Measurements from ENCODE around the gene NEIL3. TPM values are rescaled to one million over a fixed set of nuclear protein-coding genes. Genes with fewer than 3 reads are reported as not detected.

Gene NEIL3
- total RNA-seq, 1 experiment from 2014 or later, result 18.1 TPM

DNA sequence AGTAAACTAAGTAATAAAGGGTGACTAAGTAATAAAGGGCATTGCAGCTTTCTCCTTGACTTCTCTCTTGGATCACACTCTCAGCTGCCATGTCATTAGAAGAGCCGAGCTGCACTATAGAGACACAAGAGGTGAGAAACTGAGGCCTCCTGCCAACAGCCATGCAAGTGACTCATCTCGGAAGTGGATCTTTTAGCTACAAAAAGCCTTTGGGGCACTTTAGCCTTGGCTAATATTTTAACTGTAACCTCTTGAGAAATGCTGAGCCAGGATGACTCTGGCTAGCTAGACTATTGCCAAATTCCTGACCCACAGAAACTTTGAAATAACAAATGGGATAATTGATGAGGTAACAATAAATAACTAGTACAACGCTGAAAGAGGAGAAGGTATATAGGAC is 1.5 kb upstream of the NEIL3 start:
- Histone ChIP-seq H3K36me3 (ENCODE audit: control insufficient read depth in 1 of 2, insufficient read depth in 2 of 2, low read length in 2 of 2) (no peaks in the 10 kb centered on the region), H3K9ac (ENCODE audit: low read length) (no peak overlapping the region), H3K4me1 (ENCODE audit: control insufficient read depth in 1 of 2, insufficient read depth in 2 of 2, low read length in 2 of 2) (peaks cover 3 to 10% of the 10 kb centered on the region in 2 experiments; a peak in 3 of 4 replicates), H3K27ac (ENCODE audit: low read depth, low read length) (no peak overlapping the region), H3K4me3 (replicated peaks in 1 of 2; ENCODE audit: low read depth in 1 of 2, low read length in 2 of 2) (no peak overlapping the region), H4K20me1 (ENCODE audit: insufficient read depth) (peaks cover 2% of the 10 kb centered on the region; the same call in 1 of the 2 replicates), H3K27me3 (ENCODE audit: insufficient read depth, low read length) (no peaks in the 10 kb centered on the region), H3K9me2 (ENCODE audit: insufficient read depth) (no peaks in the 10 kb centered on the region), H3K79me2 (ENCODE audit: insufficient read depth, low read length) (peaks cover 32% of the 10 kb centered on the region), H3K4me2 (ENCODE audit: low read length) (no peak overlapping the region), H2AFZ (ENCODE audit: low read depth, low read length, poor library complexity, severe bottlenecking) (peak overlapping the region; percentile 92), H3K9me3 (ENCODE audit: control insufficient read depth in 1 of 2, insufficient read depth in 1 of 2, low read depth in 1 of 2, low read length in 2 of 2) (no peaks in the 10 kb centered on the region)
- RAD21 ChIA-PET (ENCODE audit: low non-redundant PET in 1 of 2, low total read pairs in 2 of 2, uncharacterized antibody in 2 of 2, unreplicated experiment in 2 of 2), result no interaction called here
- intact Hi-C loops (cut with micrococcal nuclease), result no loop called here
- CTCF ChIA-PET, result no interaction called here
- DNase-seq (ENCODE audit: low read depth, low spot score), result no peak
- TF ChIP-seq, protein P1, sequence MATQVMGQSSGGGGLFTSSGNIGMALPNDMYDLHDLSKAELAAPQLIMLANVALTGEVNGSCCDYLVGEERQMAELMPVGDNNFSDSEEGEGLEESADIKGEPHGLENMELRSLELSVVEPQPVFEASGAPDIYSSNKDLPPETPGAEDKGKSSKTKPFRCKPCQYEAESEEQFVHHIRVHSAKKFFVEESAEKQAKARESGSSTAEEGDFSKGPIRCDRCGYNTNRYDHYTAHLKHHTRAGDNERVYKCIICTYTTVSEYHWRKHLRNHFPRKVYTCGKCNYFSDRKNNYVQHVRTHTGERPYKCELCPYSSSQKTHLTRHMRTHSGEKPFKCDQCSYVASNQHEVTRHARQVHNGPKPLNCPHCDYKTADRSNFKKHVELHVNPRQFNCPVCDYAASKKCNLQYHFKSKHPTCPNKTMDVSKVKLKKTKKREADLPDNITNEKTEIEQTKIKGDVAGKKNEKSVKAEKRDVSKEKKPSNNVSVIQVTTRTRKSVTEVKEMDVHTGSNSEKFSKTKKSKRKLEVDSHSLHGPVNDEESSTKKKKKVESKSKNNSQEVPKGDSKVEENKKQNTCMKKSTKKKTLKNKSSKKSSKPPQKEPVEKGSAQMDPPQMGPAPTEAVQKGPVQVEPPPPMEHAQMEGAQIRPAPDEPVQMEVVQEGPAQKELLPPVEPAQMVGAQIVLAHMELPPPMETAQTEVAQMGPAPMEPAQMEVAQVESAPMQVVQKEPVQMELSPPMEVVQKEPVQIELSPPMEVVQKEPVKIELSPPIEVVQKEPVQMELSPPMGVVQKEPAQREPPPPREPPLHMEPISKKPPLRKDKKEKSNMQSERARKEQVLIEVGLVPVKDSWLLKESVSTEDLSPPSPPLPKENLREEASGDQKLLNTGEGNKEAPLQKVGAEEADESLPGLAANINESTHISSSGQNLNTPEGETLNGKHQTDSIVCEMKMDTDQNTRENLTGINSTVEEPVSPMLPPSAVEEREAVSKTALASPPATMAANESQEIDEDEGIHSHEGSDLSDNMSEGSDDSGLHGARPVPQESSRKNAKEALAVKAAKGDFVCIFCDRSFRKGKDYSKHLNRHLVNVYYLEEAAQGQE (IDR thresholded peaks at IDR 0.05; ENCODE audit: low read depth), result no peak
- TF ChIP-seq YY1 (IDR thresholded peaks at IDR 0.05; ENCODE audit: extremely low read depth, insufficient replicate concordance, low read depth, low read length), result no peak
- no peak for TF ChIP-seq ELF1 (IDR thresholded peaks at IDR 0.05; ENCODE audit: borderline replicate concordance, low read depth)
- TF ChIP-seq MAX (IDR thresholded peaks at IDR 0.05), result no peak
- no peak for TF ChIP-seq EZH2 (IDR thresholded peaks at IDR 0.05)
- TF ChIP-seq SP1 (IDR thresholded peaks at IDR 0.05; ENCODE audit: low read depth), result no peak
- no peak for TF ChIP-seq CEBPB (IDR thresholded peaks at IDR 0.05; ENCODE audit: low read depth)
- no peak for TF ChIP-seq POLR2AphosphoS5 (IDR thresholded peaks at IDR 0.05; ENCODE audit: low read depth, low read length)
- TF ChIP-seq JUND (IDR thresholded peaks at IDR 0.05), result no peak
- no peak for TF ChIP-seq POLR2A (IDR thresholded peaks at IDR 0.05; ENCODE audit: borderline replicate concordance, extremely low read depth, insufficient read depth, insufficient read length)
- no peak for TF ChIP-seq SRF (IDR thresholded peaks at IDR 0.05; ENCODE audit: low read depth)
- TF ChIP-seq SIN3A (IDR thresholded peaks at IDR 0.05; ENCODE audit: low read depth), result no peak
- no peak for TF ChIP-seq RAD21 (IDR thresholded peaks at IDR 0.05; ENCODE audit: low read depth)
- no peak for TF ChIP-seq TCF7L2 (IDR thresholded peaks at IDR 0.05; ENCODE audit: borderline replicate concordance, extremely low read depth, insufficient read depth, insufficient read length)
- no peak for TF ChIP-seq CTCF (IDR thresholded peaks at IDR 0.05 in 2 of 3, conservative IDR thresholded peaks at IDR 0.05 in 1 of 3; ENCODE audit: borderline replicate concordance in 1 of 3, insufficient read depth in 1 of 3, low read depth in 2 of 3, low read length in 2 of 3)
- no peak for TF ChIP-seq EZH2phosphoT487 (IDR thresholded peaks at IDR 0.05; ENCODE audit: borderline replicate concordance)
- TF ChIP-seq ZFX (IDR thresholded peaks at IDR 0.05), result no peak
- BruUV-seq (replicated peaks), result no TSS peak
- POLR2A ChIA-PET, result no interaction called here
- ATAC-seq, result no peak

All from HCT116 (cell line).